KOPT-K1 (cell line): ENCODE data around the gene FEM1B.

ENCODE experiments used
- H3K27ac ChIP-seq: fragments of 200-600 bp; sonication (generic); 2 replicates; pipeline ENCODE4 v1.5.1; 2016; ENCODE audit warnings: antibody characterized with exemption, mild to moderate bottlenecking, low read depth, low read length; ENCODE audit not compliant: poor library complexity, severe bottlenecking
- H3K36me3 ChIP-seq: fragments of 200-600 bp; sonication (generic); 2 replicates; pipeline ENCODE4 v1.5.1; 2017; ENCODE audit warnings: antibody characterized with exemption, mild to moderate bottlenecking, low read length, moderate library complexity; ENCODE audit not compliant: insufficient read depth
- H3K9me3 ChIP-seq: fragments of 200-600 bp; sonication (generic); 2 replicates; pipeline ENCODE4 v1.5.1; 2017; ENCODE audit warnings: antibody characterized with exemption, low read length, mild to moderate bottlenecking; ENCODE audit not compliant: insufficient read depth, poor library complexity, severe bottlenecking

The FEM1B gene

DNA sequence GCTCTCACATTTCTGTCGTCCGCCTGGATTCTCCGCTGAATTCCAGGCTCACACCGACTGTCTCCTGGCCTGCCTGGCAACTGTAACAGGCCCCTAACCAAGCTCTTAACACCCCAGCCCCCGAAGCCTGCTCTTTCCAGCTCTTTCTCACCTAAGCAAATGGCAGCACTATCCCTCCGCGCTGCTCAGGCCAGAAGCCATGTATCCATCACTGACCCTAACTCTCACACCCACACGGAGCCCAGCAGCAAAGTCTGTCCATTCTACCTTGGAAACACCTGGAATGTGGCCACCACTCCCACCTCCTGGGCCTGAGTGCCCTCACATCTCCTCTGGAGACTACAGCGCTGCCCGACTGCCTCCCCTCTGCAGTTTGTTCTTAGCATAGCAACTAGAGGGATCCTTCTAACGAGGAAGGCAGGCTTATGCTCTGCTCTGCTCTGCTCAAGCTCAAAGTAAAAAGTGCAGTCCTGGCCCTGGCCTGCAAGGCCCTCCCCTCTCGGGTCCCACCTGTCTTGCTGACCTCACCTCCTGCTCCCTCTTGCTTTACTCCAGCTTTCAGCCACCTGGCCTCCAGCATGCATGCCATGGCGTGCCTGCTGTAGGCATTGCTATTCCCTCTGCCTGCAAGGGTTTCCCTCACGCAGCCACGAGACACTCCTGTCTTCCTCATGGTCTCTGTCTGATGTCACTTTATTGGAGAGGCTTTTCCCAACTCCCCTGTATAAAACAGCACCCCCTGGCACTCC, 27.2 kb downstream of the FEM1B start:
- Histone ChIP-seq H3K27ac (no peak overlapping the region), H3K36me3 (no peaks in the 10 kb centered on the region), H3K9me3 (no peaks in the 10 kb centered on the region)

DNA sequence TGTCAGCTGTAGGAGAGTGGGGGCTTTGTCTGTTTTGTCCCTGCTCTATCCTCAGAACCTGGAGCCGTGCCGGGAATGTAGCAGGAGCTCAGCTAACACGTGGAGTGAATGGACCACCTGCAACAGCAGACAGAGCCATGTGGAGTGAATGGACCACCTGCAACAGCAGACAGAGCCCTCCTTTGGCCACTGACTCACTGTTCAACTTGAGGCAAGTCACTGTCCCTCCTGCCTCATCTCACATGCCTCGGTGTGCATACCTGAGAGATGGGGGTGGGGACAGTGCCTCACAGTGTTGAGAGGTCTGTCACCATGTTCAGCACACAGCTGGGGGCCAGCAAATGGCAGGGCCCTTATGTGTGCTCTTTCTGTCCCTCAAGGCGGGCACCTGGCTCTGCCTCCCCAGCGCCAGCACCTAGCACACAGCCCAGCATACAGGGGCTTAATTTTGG, 27.9 kb downstream of the FEM1B start:
- Histone ChIP-seq H3K27ac (no peak overlapping the region), H3K36me3 (no peaks in the 10 kb centered on the region), H3K9me3 (no peaks in the 10 kb centered on the region)

DNA sequence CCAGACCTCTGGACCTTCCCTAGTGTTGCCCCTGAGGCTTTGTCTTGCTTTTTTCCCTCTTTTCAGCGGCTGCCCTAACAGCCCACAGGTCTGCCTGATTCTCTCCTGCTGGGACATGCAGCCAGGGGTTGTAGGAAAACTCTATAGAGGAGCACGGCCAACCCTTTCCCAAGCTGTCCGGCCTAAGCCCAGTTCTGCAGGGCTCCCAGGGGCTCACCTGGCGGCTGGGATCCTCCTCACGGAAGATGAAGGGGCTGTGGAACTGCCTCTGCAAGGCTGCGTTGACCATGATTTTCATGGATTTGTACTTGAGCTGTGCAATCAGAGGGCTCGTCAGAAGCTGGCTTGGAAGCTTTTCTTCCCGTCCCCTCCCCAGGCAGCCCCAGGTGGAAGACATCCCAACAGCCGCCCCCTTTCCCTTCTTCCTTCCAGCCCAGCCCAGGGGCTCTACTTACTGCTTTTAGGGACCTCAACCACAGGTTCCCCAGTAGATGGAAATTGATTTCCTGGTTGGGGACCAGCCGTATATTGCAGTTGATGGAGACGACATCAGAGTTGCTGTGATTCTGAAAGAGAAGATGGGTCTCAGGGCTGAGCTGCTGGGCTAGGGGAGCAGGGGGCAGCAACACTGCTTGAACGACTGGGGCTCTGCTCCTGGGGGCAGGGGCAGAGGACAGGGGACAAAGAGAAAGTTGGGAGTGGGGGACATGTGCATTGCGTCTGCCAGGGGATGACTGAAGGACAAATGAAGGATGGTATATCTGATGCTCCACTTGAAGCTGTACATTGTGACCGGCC, 29.8 kb downstream of the FEM1B start:
- H3K27ac ChIP-seq = no peak overlapping the region
- H3K36me3 ChIP-seq = no peaks in the 10 kb centered on the region

DNA sequence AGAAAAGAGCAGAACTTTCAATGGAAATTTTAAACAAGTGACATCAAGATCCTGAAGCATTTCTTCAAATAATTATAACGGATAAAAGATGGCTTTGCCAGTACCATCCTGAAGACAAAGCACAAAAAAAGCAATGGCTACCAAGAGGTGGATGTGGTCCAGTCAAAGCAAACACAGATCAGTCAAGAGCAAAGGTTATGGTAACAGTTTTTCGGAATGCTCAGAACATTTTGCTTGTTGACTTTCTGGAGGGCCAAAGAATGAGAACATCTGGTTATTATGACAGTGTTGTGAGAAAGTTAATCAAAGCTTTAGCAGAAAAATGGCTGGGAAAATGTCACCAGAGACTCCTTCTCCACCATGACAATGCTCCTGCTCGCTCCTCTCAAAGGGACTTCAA, 31.5 kb downstream of the FEM1B start:
- H3K36me3 ChIP-seq = no peaks in the 10 kb centered on the region
- H3K9me3 ChIP-seq = no peaks in the 10 kb centered on the region
- no peak overlapping the region for H3K27ac ChIP-seq

More for the DNA sequence above, 29.8 kb downstream of the FEM1B start:
- H3K9me3 ChIP-seq = no peaks in the 10 kb centered on the region

DNA sequence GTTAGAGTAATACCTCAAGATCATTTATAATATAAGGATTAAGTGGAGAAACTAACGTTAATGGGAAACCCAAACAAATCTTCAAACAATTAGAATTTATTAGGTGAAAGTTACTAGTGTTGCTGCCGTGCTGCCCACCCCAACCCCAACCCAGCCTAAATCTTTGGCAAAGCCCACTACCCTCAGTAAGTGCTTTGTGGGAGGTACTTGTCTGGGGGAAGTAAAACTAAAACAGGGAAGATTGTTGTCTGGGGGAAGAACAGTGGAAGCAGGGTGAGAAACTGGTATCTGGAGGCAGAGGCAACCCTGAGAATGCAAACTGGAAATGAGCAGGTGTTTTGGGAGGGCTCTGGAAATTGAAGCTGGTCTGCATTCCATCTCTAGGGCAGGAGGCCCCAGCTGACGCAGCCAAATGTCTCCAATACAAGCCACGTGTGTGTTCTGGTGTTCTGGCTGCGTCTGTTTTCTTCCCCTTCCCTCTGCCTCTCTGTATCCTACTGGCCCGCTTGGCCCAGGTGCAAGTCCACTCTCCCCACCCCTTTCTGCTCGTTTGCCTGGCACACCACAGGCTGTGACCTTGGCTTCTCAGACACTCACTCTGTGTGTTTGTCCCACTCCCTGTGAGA, 32.7 kb downstream of the FEM1B start:
- Histone ChIP-seq H3K9me3 (no peaks in the 10 kb centered on the region), H3K27ac (no peak overlapping the region), H3K36me3 (no peaks in the 10 kb centered on the region)

DNA sequence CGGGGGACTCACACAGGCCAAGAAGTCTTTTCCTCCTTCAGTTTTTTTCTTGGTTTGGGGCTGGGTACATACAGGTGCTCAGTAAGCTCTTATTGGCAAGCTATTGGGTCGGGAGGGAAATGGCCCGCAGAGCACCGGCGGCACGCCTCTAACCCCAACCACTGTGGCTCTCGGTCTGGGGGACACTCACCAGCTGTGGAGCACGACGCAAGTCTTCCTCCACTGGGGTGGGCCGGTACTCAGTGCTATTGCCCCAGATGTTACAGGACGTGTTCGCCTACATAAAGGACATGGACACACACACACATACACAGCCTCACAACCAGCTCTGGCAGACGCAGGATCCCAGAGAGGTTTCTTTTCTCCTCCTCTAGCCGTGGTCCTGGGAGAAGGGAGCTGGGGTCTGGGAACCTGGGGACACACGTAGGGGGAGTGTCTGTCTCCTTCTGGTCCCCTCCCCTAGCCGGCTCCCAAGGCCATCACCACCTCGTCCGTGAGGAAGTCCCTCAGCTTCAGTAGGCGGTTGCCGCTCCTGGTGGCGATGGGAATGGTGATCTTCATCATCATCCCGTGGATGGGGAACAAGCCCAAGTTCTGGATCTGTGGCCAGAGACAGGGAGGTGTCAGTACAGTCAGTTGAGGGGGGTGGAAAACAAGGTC, 33.4 kb downstream of the FEM1B start:
- Histone ChIP-seq H3K36me3 (no peaks in the 10 kb centered on the region), H3K9me3 (no peaks in the 10 kb centered on the region), H3K27ac (no peak overlapping the region)

DNA sequence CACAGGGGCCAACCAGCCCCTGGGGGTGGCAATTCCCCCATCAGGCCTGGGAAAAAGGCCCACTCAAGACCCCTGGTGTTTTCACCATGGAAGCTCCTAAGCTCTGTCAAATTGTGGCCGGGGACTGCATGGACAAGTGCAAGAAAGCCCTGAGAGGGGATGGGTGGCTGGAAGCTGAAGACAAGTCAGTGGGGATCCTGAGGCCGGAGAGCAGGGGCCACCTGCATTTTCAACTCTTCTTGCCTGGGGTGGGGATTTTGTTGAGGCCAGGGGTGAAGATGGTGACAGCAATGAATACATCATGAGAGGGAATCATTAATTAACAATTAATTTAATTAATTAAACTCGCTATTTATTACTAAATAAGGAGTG, 33.9 kb downstream of the FEM1B start:
- H3K36me3 ChIP-seq = no peaks in the 10 kb centered on the region
- H3K9me3 ChIP-seq = no peaks in the 10 kb centered on the region
- no peak overlapping the region for H3K27ac ChIP-seq

DNA sequence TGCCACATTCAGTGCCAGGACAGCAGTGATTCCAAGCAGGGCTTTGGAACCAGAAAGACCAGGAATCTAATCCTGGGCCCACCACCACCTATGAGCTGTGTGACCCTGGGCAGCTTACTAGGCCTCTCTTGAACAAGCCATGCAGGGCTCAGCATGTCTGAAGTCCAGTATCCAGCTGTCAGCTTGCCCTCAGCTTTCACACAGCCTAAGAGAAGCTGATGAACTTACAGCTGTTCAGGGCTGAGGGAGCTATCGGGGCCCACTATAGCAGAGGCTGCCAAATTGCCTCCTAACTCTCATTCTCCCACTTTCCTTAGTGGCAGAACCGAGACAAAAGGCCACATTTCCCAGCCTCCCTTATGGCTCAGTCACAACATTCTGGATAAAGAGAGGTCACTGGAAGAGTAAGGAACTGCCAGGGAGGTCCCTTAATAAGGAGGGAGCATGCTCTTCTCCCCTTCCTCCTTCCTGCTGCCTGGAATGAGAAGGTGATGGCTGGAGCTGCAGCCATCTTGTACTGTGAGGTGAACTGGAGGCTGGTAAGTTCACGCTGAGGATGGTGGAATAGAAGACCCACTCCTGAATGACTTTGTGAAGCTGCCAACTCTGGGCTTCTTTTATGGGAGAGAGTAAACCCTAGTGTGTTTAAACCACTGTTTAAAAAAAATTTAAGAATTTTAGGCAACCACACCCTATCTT, 34.5 kb downstream of the FEM1B start:
- no peaks in the 10 kb centered on the region for H3K9me3 ChIP-seq
- H3K27ac ChIP-seq = no peak overlapping the region
- H3K36me3 ChIP-seq = no peaks in the 10 kb centered on the region

DNA sequence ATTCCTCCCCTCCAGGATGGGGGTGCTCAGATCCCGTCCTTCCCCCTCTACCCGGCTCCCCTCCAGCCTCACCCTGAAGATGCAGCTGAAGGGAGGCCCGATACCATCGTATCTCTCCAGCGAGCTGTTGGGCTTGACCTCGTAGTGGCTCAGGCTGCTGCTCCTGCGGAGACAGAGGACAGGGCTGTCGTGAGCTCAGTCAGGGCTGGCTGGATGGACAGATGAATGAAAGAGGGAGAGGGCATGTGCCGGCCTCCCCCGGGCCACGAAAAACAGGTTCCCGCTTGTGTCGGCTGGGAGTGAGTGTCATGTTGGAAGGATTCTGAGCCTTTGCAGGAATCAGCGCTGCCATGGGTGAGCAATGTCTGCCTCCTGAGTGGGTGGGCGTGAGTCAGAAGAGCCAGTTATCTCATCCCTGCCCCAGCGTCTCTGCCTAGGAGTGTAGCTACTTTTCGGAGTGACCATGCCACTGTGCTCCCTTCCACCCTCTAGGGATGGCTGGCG, 35.2 kb downstream of the FEM1B start:
- no peaks in the 10 kb centered on the region for H3K9me3 ChIP-seq
- H3K36me3 ChIP-seq = no peaks in the 10 kb centered on the region
- no peak overlapping the region for H3K27ac ChIP-seq

DNA sequence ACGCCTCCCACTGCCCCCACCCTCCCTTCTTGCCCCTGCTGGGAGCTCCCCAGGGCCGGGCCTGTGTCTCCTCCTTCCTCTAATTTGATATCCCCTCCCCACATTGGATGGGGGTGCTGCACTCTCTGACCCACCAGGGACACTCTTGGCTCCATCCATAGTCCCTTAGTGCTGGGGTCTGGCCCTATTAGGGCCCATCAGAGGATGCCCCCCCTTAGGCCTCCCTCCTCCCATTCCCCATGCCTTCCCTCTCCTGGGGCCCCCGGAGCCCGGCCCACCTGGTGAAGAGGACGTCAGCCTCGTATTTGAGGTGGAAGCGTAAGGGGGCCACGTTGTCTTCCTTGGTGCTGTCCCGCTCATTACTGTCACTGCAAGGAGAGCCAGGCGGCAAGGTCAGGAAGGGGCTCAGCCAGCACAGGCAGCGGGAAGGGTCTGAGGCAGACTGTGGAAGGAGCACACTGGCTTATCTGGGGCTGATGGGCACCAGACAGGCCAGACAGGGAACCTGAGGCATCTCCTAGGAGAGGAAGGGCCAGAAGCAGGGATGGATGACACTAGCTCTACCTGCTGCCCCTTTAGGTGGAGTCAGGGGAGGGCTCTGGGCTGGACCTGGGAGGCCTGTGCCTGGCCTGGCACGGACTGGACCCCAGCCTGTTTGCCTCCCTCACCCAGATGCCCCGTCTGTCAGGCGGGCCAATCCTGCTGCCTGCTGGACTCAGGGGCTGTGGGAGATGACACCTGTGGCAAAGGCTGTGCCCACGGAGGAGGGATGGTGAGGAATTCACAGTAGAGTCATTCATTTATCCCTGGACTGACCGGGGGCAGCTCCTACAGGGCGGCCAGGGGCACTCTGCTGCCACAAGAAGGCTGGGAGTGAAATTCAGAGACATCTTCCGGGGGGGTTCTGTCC, 36.2 kb downstream of the FEM1B start:
- Histone ChIP-seq H3K36me3 (no peaks in the 10 kb centered on the region), H3K9me3 (no peaks in the 10 kb centered on the region), H3K27ac (no peak overlapping the region)

DNA sequence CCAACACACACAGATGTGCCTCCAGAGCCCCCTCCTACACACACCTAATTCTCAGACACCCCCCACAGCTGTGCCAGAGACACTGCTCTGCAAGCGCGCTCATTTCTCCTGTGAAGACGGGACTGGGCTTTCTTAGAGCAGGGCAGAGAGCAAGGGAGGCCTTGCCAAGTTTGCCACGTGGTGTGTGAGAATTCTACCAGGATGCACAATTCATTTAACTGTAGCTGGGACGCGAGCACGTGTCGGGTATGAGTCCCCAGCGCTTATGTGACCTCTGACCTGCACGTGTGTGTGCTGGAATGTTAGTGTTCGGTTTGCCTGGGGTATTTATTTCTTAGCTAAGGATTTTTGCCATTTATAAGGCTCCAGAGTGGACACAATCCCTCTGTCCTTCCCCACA, 37.0 kb downstream of the FEM1B start:
- H3K36me3 ChIP-seq = no peaks in the 10 kb centered on the region
- H3K27ac ChIP-seq = no peak overlapping the region
- no peaks in the 10 kb centered on the region for H3K9me3 ChIP-seq

DNA sequence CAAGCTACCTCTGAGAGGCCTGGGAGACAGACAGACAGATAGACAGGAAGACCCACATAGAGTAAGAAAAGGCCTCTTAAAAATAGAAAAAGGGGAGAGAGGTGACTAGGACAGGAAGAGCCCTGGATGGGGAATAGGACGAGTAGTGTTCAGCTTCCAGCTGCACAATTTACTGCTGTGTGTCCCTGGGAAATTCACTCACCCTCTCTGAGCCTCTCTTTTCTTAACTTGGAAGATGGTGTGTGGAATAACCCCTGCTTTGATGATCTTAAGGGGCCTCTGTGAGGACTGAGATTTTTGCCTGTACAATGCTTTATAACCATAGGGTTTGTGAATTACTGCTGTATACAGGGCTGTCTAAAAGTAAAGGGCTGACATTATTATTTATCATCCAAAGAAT, 37.5 kb downstream of the FEM1B start:
- no peaks in the 10 kb centered on the region for H3K36me3 ChIP-seq
- no peak overlapping the region for H3K27ac ChIP-seq
- H3K9me3 ChIP-seq = no peaks in the 10 kb centered on the region

DNA sequence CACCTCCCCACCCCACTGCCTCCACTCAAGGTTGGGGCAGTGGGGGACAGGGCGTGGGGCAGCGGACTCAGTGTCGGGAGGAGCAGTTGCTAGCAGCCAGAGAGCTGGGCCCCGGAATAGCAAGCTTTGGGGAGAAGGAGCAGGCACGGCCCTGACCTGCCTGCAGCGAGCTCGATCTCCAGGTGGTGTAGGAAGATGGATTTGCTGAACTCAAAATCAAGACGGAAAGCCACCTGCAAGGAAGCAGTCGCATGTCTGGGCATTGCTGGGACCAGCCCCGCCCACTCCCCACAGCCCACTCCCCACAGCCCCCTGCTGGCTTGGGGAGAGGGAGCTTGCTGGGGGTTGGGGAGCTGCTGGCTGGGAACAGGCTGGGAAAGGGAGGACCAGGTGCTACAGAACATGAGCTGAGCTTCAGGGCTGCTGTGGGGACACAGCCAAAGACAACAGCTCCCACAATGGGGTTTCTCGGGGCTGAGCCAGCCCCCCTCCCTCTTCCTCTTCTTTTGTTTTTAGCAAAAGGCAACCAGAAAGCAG, 38.0 kb downstream of the FEM1B start:
- H3K9me3 ChIP-seq = no peaks in the 10 kb centered on the region
- H3K36me3 ChIP-seq = no peaks in the 10 kb centered on the region
- no peak overlapping the region for H3K27ac ChIP-seq
